ENCODE data around the gene EGFL8. TPM values are rescaled to one million over a fixed set of nuclear protein-coding genes. Genes with fewer than 3 reads are reported as not detected.

EGFL8 gene
- total and polyA plus RNA-seq, 12 donors = 6.7 to 32.8 (median 8.4) TPM

GRCh38 chr6:32126880-32127279, 37.5 kb upstream of the EGFL8 start:
- Histone ChIP-seq H3K36me3 (peaks cover 0 to 54% (median 35%) of the 10 kb centered on the region in 9 donors), H3K9me3 (no peaks in the 10 kb centered on the region), H3K4me1 (peaks cover 16 to 47% (median 34%) of the 10 kb centered on the region in 9 donors), H3K27me3 (no peaks in the 10 kb centered on the region), H3K27ac (peak overlapping the region in 2 of 10 donors; percentile 91 to 93), H3K4me3 (peak overlapping the region in 9 of 10 donors; percentile 60 to 97 (median 83))
- ATAC-seq (no peak), DNase-seq (no peak)
- TF ChIP-seq CTCF (IDR thresholded peaks at IDR 0.05) = no peak
- intact Hi-C loops (cut with DNase I) = loop anchor here in 5 of 10 donors (5.0 to 10.0 kb wide), 2 partner anchors 48 to 65 kb away; partner anchors contain the start of genes AGPAT1 (in 3 of the 5), RNF5 (in 3 of the 5), GPSM3 (in 2 of the 5) and PBX2 (in 2 of the 5)
- 65 to 68% methylated on average over 8 of the region's 8 CpGs for WGBS, 2 donors

GRCh38 chr6:32127409-32127716, 37.0 kb upstream of the EGFL8 start:
- Histone ChIP-seq H3K4me3 (peak overlapping the region; percentile 60 to 97 (median 86)), H3K4me1 (peaks cover 16 to 47% (median 34%) of the 10 kb centered on the region in 9 donors), H3K27ac (peak overlapping the region; percentile 64 to 93 (median 82)), H3K36me3 (peaks cover 0 to 49% (median 33%) of the 10 kb centered on the region in 9 donors), H3K9me3 (no peaks in the 10 kb centered on the region), H3K27me3 (no peaks in the 10 kb centered on the region)
- ATAC-seq (no peak), DNase-seq (no peak)
- WGBS, 2 donors = 5 to 6% methylated on average over 9 of the region's 9 CpGs
- no peak for TF ChIP-seq CTCF (IDR thresholded peaks at IDR 0.05)
- intact Hi-C loops (cut with DNase I) = loop anchor here in 5 of 10 donors (5.0 to 10.0 kb wide), 2 partner anchors 47 to 65 kb away; partner anchors contain the start of genes AGPAT1 (in 3 of the 5), RNF5 (in 3 of the 5), GPSM3 (in 2 of the 5) and PBX2 (in 2 of the 5)

- peak; percentile 96 to 100 for DNase-seq
- Histone ChIP-seq H3K36me3 (peaks cover 0 to 43% (median 29%) of the 10 kb centered on the region in 9 donors), H3K4me3 (peak within 1 kb of the TSS; percentile 60 to 97 (median 86)), H3K27me3 (no peaks in the 10 kb centered on the region), H3K4me1 (peaks cover 16 to 44% (median 34%) of the 10 kb centered on the region in 9 donors), H3K27ac (peak within 1 kb of the TSS; percentile 72 to 94 (median 85)), H3K9me3 (no peaks in the 10 kb centered on the region)
- TF ChIP-seq CTCF (IDR thresholded peaks at IDR 0.05) = no peak
- 0% methylated on average over 43 to 44 of the region's 44 CpGs for WGBS, 2 donors
- intact Hi-C loops (cut with DNase I) = loop anchor here in 6 of 10 donors (2.0 to 10.0 kb wide), 3 partner anchors 47 to 64 kb away; partner anchors contain the start of genes AGPAT1 (in 4 of the 6), RNF5 (in 3 of the 6), GPSM3 (in 2 of the 6) and PBX2 (in 2 of the 6)
- ATAC-seq = peak; percentile 94 to 96 (median 95)
These were observed 36.4 kb upstream of the EGFL8 start, which contains the start of gene ATF6B for GRCh38 chr6:32127717-32128592. Gene ATF6B, minus strand, starts transcription at chr6:32128246. Its CDS starts 39 bp downstream, at chr6:32128207.

- TF ChIP-seq CTCF (IDR thresholded peaks at IDR 0.05) = no peak
- intact Hi-C loops (cut with DNase I) = loop anchor here in 6 of 10 donors (2.0 to 10.0 kb wide), 3 partner anchors 46 to 63 kb away; partner anchors contain the start of genes AGPAT1 (in 4 of the 6), RNF5 (in 3 of the 6), GPSM3 (in 2 of the 6) and PBX2 (in 2 of the 6)
- Histone ChIP-seq H3K4me1 (peaks cover 16 to 39% (median 34%) of the 10 kb centered on the region in 9 donors), H3K27me3 (peaks cover 0 to 1% (median 0%) of the 10 kb centered on the region in 7 donors), H3K27ac (peak overlapping the region in 9 of 10 donors; percentile 25 to 94 (median 84)), H3K9me3 (no peaks in the 10 kb centered on the region), H3K36me3 (peaks cover 0 to 34% (median 22%) of the 10 kb centered on the region in 9 donors), H3K4me3 (peak overlapping the region in 9 of 10 donors; percentile 48 to 97 (median 67))
- WGBS, 2 donors = 87 to 89% methylated on average over 13 of the region's 13 CpGs
- ATAC-seq = no peak
- no peak for DNase-seq
These were observed 35.6 kb upstream of the EGFL8 start for GRCh38 chr6:32128751-32129296.

All from heart right ventricle (tissue), 16 donors.